Measurements from ENCODE around the gene SGCA. TPM values are rescaled to one million over a fixed set of nuclear protein-coding genes. Genes with fewer than 3 reads are reported as not detected.

SGCA gene
- total and polyA plus RNA-seq, 10 of the 15 experiments (the other 5 are each of a cell fraction or from before 2014, with no cell fraction given) = 0.13 to 2.2 (median 0.50) TPM; not detected in 2

GRCh38 chr17:50144845-50145531, 20.8 kb upstream of the SGCA start:
- no TSS peak for BruUV-seq (replicated peaks)

More at GRCh38 chr17:50144845-50145531, 20.8 kb upstream of the SGCA start:
- Histone ChIP-seq H3K27me3 (replicated peaks in 1 of 2; ENCODE audit: control insufficient read depth in 2 of 2, insufficient read depth in 2 of 2, low read length in 1 of 2) (no peaks in the 10 kb centered on the region), H4K20me1 (ENCODE audit: control insufficient read depth, insufficient read depth) (peaks cover 11% of the 10 kb centered on the region), H3K4me1 (ENCODE audit: control insufficient read depth, insufficient read depth, low read length) (peaks cover 53% of the 10 kb centered on the region), H3K27ac (ENCODE audit: control insufficient read depth, insufficient read depth) (peak overlapping the region; percentile 19; the same call in 1 of the 2 replicates), H3K79me2 (ENCODE audit: control insufficient read depth, insufficient read depth, low read length) (peaks cover 82% of the 10 kb centered on the region), H3K9ac (ENCODE audit: control insufficient read depth, insufficient read depth, low read length) (peak overlapping the region; percentile 92), H3K9me3 (replicated peaks; ENCODE audit: control insufficient read depth, insufficient read depth, low read length) (no peaks in the 10 kb centered on the region), H3K4me3 (peak overlapping the region; percentile 95), H3K36me3 (ENCODE audit: control insufficient read depth in 2 of 2, insufficient read depth in 2 of 2, low read length in 1 of 2) (peaks cover 37 to 49% of the 10 kb centered on the region in 2 experiments), H3K4me2 (ENCODE audit: control insufficient read depth, insufficient read depth) (peak overlapping the region; percentile 96), H2AFZ (ENCODE audit: control insufficient read depth, low read depth, low read length) (no peak overlapping the region)
- DNase-seq (ENCODE audit: low read depth, low spot score) (no peak), ATAC-seq (no peak), FAIRE-seq (no peak)
- RAD21 ChIA-PET (ENCODE audit: unreplicated experiment) = interaction anchor here (1.2 to 1.8 kb wide), 2 partner anchors 8 to 16 kb away, joined by 3 to 7 read pairs; no protein-coding TSS in a partner anchor
- no peak for TF ChIP-seq BRCA1 (IDR thresholded peaks at IDR 0.05; ENCODE audit: low read depth, low read length)
- no peak for TF ChIP-seq PBX3 (IDR thresholded peaks at IDR 0.05; ENCODE audit: insufficient replicate concordance, low read depth, low read length)
- TF ChIP-seq CREM (IDR thresholded peaks at IDR 0.05; ENCODE audit: low read depth) = no peak
- no peak for TF ChIP-seq REST (IDR thresholded peaks at IDR 0.05; ENCODE audit: low read depth, low read length)
- SMC1A ChIA-PET (ENCODE audit: uncharacterized antibody, unreplicated experiment) = interaction anchor here (3.4 kb wide), 1 partner anchor 16 kb away, joined by 15 read pairs; no protein-coding TSS in a partner anchor
- POLR2A ChIA-PET = interaction anchor here (0.5 to 0.6 kb wide), 2 partner anchors 49 to 52 kb away, joined by 3 to 4 read pairs; no protein-coding TSS in a partner anchor
- intact Hi-C loops (cut with micrococcal nuclease; ENCODE audit: unreplicated experiment) (loop anchor here (5.0 kb wide), 1 partner anchor 48 kb away; the partner anchor contains the start of gene PDK2), in situ Hi-C loops (cut with MboI) (no loop called here)
- WGBS (ENCODE audit: insufficient coverage, insufficient replicate concordance, low lambda C conversion rate, missing lambda C conversion rate) = 53% methylated on average over 14 of the region's 16 CpGs
- CTCF ChIA-PET = interaction anchor here (0.7 to 9.3 kb wide), 7 partner anchors 10 to 481 kb away, joined by 3 to 99 read pairs (median 5); partner anchors contain the start of gene PDK2

Measured in GM12878 (cell line).